OCI-LY3 (cell line): ENCODE measurements around the gene ELFN1.
A peak's percentile ranks its signal among the peaks of the same experiment; 100 is the strongest.

Source experiments
- H2AFZ ChIP-seq: fragments of 200-600, 300-600 bp; shearing (Covaris generic); 2 replicates; pipeline ENCODE4 v1.6.0; 2014; ENCODE audit warnings: antibody characterized with exemption, low read depth, low read length
- H3K27ac ChIP-seq: fragments of 200-600, 300-600 bp; sonication (generic); 2 replicates; pipeline ENCODE4 v1.5.1; 2014; ENCODE audit warnings: mild to moderate bottlenecking, low read length, moderate library complexity, mixed read lengths
- H3K27me3 ChIP-seq: fragments of 200-600, 300-600 bp; sonication (generic); 2 replicates; pipeline ENCODE4 v1.6.1; 2014; ENCODE audit warnings: low read depth, low read length, mixed read lengths
- H3K36me3 ChIP-seq: fragments of 200-600, 300-600 bp; sonication (generic); replicated peaks from 2 replicates; pipeline ENCODE3; 2014; ENCODE audit warnings: low read depth, low read length, mixed read lengths
- H3K4me1 ChIP-seq: fragments of 300-600, 200-600 bp; sonication (generic); 2 replicates; pipeline ENCODE4 v1.6.1; 2014; ENCODE audit warnings: low read length, mixed read lengths
- H3K4me2 ChIP-seq: fragments of 200-600, 300-600 bp; sonication (generic); 2 replicates; pipeline ENCODE4 v1.6.1; 2014; ENCODE audit warnings: low read length, mixed read lengths
- H3K4me3 ChIP-seq: fragments of 300-600, 200-600 bp; sonication (generic); 2 replicates; pipeline ENCODE4 v1.5.1; 2014; ENCODE audit warnings: antibody characterized with exemption, mild to moderate bottlenecking, low read length, moderate library complexity
- H3K79me2 ChIP-seq: fragments of 300-600, 200-600 bp; shearing (Covaris generic); 2 replicates; pipeline ENCODE4 v1.6.1; 2014; ENCODE audit warnings: mild to moderate bottlenecking, low read length, mixed read lengths
- H3K9ac ChIP-seq: fragments of 300-600, 200-600 bp; shearing (Covaris generic); 2 replicates; pipeline ENCODE4 v1.6.0; 2014; ENCODE audit warnings: mild to moderate bottlenecking, low read length, moderate library complexity
- H3K9me3 ChIP-seq: fragments of 200-600, 300-600 bp; shearing (Covaris generic); 2 replicates; pipeline ENCODE4 v1.6.1; 2014; ENCODE audit warnings: low read length, mixed read lengths; ENCODE audit not compliant: insufficient read depth
- H4K20me1 ChIP-seq: fragments of 200-600, 300-600 bp; sonication (generic); 2 replicates; pipeline ENCODE4 v1.6.1; 2016; ENCODE audit warnings: low read length, mixed read lengths; ENCODE audit not compliant: insufficient read depth
- EZH2phosphoT487 ChIP-seq: fragments of 200-600 bp; shearing (Covaris generic); IDR thresholded peaks from 2 replicates; pipeline ENCODE4 v1.6.1; 2018; ENCODE audit warnings: antibody characterized with exemption, mixed run types, low read depth
- TF ChIP-seq, protein P1 (sequence below): fragments of 200-600, 300-600 bp; sonication (generic); IDR thresholded peaks from 2 replicates; pipeline ENCODE4 v1.5.1; 2014; ENCODE audit warnings: antibody characterized with exemption, low read length, low read depth

ELFN1 gene

DNA sequence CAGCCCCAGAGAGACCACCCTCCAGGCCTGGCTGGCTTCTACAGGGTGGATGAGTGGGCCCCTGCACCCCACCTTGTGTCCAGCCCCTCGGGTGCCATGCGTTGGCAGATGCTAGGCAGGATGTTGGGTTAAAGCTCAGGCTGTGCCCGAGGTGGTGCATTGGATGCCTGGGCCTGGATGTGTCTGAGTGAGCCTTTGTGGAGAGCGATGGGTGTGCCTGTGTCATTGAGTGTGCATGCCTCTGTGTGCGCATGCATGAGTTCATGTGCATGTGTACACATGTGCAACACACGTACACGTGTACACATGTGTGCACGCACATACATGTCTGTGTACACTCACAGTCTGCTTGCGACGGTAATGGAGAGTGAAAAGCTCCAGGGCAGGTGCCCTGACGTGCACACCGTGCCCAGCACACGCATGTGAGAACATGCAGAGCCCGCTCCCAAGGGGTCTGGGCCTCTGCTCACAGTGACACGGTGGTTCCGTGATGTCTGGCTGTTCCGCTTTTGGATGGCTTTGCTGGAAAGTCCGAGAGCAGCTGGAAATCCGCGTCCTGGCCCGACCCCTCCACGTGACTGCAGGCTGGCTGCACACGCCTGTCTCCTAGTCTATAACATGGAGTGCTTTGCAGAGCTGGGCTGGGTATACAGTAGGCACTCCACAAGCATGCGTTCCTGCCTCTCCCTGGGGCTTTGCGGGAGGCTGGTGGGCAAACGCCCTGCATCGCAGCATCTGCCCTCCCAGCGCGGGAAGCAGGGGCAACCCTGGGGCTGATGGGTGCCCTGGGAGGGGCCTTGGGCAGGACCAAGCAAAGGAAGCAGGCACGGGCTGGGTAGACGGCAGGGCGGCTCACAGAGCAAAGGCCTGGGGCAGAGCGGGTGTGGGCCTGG lies 36.9 kb downstream of the ELFN1 start:
- no peak overlapping the region for H2AFZ ChIP-seq
- TF ChIP-seq, protein P1, sequence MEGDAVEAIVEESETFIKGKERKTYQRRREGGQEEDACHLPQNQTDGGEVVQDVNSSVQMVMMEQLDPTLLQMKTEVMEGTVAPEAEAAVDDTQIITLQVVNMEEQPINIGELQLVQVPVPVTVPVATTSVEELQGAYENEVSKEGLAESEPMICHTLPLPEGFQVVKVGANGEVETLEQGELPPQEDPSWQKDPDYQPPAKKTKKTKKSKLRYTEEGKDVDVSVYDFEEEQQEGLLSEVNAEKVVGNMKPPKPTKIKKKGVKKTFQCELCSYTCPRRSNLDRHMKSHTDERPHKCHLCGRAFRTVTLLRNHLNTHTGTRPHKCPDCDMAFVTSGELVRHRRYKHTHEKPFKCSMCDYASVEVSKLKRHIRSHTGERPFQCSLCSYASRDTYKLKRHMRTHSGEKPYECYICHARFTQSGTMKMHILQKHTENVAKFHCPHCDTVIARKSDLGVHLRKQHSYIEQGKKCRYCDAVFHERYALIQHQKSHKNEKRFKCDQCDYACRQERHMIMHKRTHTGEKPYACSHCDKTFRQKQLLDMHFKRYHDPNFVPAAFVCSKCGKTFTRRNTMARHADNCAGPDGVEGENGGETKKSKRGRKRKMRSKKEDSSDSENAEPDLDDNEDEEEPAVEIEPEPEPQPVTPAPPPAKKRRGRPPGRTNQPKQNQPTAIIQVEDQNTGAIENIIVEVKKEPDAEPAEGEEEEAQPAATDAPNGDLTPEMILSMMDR, result no peak
- TF ChIP-seq EZH2phosphoT487, result no peak
- no peaks in the 10 kb centered on the region for H3K36me3 ChIP-seq
- H3K9me3 ChIP-seq, result no peaks in the 10 kb centered on the region
- H3K79me2 ChIP-seq, result no peaks in the 10 kb centered on the region
- no peaks in the 10 kb centered on the region for H3K27me3 ChIP-seq
- H3K4me3 ChIP-seq, result no peak overlapping the region
- H3K4me1 ChIP-seq, result no peaks in the 10 kb centered on the region
- no peak overlapping the region for H3K9ac ChIP-seq
- no peaks in the 10 kb centered on the region for H4K20me1 ChIP-seq
- H3K27ac ChIP-seq, result no peak overlapping the region
- H3K4me2 ChIP-seq, result no peak overlapping the region

- Histone ChIP-seq H3K4me2 (no peak overlapping the region), H3K27me3 (no peaks in the 10 kb centered on the region), H3K4me1 (no peaks in the 10 kb centered on the region), H3K9me3 (no peaks in the 10 kb centered on the region), H2AFZ (no peak overlapping the region), H4K20me1 (no peaks in the 10 kb centered on the region), H3K79me2 (no peaks in the 10 kb centered on the region), H3K9ac (no peak overlapping the region), H3K27ac (no peak overlapping the region), H3K36me3 (no peaks in the 10 kb centered on the region), H3K4me3 (no peak overlapping the region)
- TF ChIP-seq, protein P1, result peak; percentile 26
- no peak for TF ChIP-seq EZH2phosphoT487
These were observed 37.9 kb downstream of the ELFN1 start for GRCh38 chr7:1707756-1708595.

GRCh38 chr7:1708596-1709251 lies 38.6 kb downstream of the ELFN1 start:
- no peaks in the 10 kb centered on the region for H3K27me3 ChIP-seq
- H3K4me2 ChIP-seq, result no peak overlapping the region
- H3K36me3 ChIP-seq, result no peaks in the 10 kb centered on the region
- H3K27ac ChIP-seq, result no peak overlapping the region
- H3K79me2 ChIP-seq, result no peaks in the 10 kb centered on the region
- H3K4me3 ChIP-seq, result no peak overlapping the region
- H3K4me1 ChIP-seq, result no peaks in the 10 kb centered on the region
- no peak overlapping the region for H3K9ac ChIP-seq
- no peaks in the 10 kb centered on the region for H4K20me1 ChIP-seq
- H3K9me3 ChIP-seq, result no peaks in the 10 kb centered on the region
- TF ChIP-seq EZH2phosphoT487, result no peak
- TF ChIP-seq, protein P1, result no peak
- H2AFZ ChIP-seq, result no peak overlapping the region

DNA sequence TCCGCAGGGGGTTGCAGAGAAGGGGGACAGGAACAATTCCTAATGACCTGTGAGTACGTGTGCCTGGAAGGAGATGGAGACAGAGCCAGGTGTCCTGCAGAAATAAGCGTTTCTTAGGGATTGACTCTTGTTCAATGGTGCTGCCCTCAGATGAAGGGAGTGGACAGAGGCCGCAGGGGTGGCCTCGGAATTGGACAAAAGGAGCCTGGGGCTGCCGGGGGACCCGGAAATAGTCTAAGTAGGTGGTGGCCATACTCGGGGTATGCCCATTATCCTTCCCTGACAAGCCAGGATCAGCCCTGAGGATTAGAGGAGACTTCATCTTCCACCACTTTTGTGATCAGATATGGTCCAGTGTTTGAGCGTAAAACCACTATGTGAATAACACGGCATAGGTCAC lies 39.2 kb downstream of the ELFN1 start:
- no peak for TF ChIP-seq EZH2phosphoT487
- TF ChIP-seq, protein P1, result no peak
- Histone ChIP-seq H3K36me3 (no peaks in the 10 kb centered on the region), H3K9ac (no peak overlapping the region), H3K27ac (no peak overlapping the region), H3K79me2 (no peaks in the 10 kb centered on the region), H2AFZ (no peak overlapping the region), H3K27me3 (no peaks in the 10 kb centered on the region), H4K20me1 (no peaks in the 10 kb centered on the region), H3K4me3 (no peak overlapping the region), H3K4me1 (no peaks in the 10 kb centered on the region), H3K9me3 (no peaks in the 10 kb centered on the region), H3K4me2 (no peak overlapping the region)
